HEK293 (cell line): ENCODE data around the gene SERINC3.

Source experiments
- CTCF ChIP-seq: fragments of 450-650 bp; formaldehyde crosslinking; IDR thresholded peaks from 2 replicates; pipeline ENCODE4 v1.5.1; 2016; ENCODE audit warnings: missing biosample characterization, missing genetic modification characterization
- TCF7L2 ChIP-seq: IDR thresholded peaks from 2 replicates; pipeline ENCODE4 v1.6.1; 2011; ENCODE audit warnings: low read depth, mild to moderate bottlenecking, inconsistent platforms, low read length, moderate library complexity, borderline replicate concordance
- ZNF433 ChIP-seq: fragments of 450-650 bp; formaldehyde crosslinking; IDR thresholded peaks from 2 replicates; pipeline ENCODE4 v1.5.1; 2016; ENCODE audit warnings: missing biosample characterization, missing genetic modification characterization, low read depth

GRCh38 chr20:44504402-44505307 lies 17.2 kb downstream of the SERINC3 start:
- TF ChIP-seq ZNF433 (no peak), TCF7L2 (no peak), CTCF (no peak)
